ENCODE results near the gene UTS2R.

Gene UTS2R

DNA sequence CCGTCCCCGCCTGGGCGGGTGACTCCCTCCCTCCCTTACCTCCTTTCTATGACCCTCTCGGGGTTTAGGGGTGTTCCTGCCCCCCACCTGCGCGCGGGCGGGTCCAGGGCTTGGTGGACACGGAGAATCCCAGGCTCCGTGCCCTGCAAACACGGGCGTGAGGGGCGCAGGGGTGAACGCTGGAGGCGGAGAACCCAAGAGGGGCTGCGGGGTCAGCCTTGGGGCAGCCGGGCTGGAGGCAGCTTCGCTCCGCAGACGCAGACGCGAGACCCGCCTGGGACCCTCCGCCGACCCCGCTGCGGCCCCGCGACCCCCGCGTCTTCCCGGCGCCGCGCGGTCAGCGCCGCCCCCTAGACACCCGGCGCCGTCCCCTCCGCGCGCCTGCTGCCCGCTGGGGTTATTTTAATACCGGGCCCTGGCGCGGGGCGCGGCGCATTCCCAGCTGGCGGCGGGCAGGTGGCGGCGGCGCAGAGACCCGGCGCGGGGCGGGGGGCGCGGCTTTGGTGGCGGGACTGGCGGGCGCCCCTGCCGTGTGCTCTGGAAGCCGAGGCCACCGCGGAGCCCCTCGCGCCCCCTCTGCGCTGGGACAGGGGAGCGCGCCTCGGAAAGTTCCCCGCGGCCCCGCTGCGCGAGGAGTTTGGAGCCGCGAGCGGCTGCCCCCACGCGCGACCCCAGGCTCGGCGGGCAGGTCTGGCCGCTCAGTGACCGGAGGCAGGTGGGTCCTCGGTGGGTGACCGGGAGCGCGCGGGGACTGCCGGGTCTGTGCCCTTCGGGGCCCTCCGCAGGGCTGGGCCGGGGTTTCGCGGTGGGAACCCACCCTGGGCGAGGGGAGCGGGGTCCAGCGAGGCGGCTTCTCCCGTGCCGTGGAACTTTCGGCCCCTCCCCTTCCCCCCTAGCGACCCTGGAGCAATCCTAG lies at the start of gene UTS2R:
TSS of gene UTS2R (plus strand) at position 433 of the 916 bp plus-strand sequence. CDS start 2,560 bp downstream, outside the sequence.
- no peak for TF ChIP-seq POLR2A (IDR thresholded peaks at IDR 0.05; ENCODE audit: low read depth, low read length)
- DNase-seq (ENCODE audit: insufficient read length, low spot score): no peak

DNA sequence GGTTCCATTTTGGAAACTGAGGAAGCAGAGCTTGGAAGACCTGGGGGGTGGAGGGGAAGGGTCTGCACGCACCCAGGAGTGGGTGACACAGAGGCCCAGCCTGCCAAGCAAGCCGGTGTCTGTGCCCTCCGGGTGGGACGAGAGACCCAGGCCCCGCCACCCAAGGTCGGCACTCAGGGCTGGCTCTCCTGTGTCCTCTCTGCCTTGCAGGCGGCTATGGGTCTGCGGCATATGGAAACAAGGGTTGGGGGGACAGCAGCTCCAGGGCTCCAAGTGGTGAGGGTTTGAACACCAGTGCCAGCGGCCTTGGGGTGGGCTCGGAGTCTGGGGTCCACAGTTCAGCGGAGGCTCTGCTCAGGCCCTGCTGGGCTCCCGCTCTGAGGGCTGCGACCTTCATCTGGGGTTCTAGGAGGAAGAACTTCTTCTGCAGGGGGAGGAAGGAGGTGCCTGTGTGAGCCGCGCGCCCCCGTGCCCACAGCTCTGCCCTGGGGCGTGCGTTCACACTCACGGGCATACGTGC lies 49.6 kb upstream of the UTS2R start:
- DNase-seq (ENCODE audit: insufficient read length, low spot score): no peak
- no peak for TF ChIP-seq POLR2A (IDR thresholded peaks at IDR 0.05; ENCODE audit: low read depth, low read length)
- FAIRE-seq: no peak

More for the DNA sequence above, at the start of gene UTS2R:
- no peak for FAIRE-seq

DNA sequence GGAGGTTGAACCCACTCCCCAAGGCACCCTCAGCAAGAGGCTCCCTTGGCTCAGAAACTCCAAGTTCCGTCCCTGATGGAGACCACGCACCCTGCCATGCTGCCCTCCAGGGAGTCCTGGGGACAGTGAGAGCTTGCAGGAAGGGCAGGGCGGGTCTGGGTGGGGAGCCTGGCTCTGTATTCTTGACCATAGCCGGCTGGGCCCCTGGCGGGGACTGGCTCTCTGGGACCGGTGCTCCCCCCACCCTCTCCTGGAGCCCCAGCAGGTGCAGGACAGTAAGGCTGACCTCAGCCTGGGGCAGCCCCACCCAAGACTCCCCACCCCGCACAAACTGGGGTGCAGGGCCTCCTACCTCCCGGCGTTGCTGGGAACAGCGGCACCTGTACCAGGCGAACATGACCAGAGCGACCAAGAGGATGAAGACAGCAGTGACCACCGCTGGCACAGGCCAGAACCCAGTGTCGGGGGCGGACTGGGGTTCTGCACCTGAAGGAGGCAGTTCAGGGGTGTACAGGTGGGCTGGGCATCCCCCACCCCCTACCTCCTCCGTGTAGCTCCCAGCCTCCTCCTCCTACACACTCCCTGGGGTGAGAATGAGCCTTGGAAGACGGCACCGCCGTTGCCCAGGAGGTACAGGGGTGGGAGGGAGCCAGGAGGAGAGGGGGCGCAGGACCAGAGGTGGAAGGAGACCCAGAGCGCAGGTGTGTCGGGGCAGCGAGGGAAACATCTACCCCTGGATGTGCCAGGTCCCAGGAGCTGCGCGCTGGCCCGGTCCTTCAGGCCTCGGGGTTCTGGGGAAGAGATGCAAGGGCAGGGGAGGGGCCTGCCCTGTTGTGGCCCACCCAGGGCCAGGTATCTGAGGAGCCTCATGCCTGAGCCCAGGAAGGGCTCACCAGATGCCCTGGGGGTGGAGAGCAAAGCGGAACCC lies 48.8 kb upstream of the UTS2R start:
- TF ChIP-seq POLR2A (IDR thresholded peaks at IDR 0.05; ENCODE audit: low read depth, low read length): no peak
- DNase-seq (ENCODE audit: insufficient read length, low spot score) (no peak), FAIRE-seq (no peak)

DNA sequence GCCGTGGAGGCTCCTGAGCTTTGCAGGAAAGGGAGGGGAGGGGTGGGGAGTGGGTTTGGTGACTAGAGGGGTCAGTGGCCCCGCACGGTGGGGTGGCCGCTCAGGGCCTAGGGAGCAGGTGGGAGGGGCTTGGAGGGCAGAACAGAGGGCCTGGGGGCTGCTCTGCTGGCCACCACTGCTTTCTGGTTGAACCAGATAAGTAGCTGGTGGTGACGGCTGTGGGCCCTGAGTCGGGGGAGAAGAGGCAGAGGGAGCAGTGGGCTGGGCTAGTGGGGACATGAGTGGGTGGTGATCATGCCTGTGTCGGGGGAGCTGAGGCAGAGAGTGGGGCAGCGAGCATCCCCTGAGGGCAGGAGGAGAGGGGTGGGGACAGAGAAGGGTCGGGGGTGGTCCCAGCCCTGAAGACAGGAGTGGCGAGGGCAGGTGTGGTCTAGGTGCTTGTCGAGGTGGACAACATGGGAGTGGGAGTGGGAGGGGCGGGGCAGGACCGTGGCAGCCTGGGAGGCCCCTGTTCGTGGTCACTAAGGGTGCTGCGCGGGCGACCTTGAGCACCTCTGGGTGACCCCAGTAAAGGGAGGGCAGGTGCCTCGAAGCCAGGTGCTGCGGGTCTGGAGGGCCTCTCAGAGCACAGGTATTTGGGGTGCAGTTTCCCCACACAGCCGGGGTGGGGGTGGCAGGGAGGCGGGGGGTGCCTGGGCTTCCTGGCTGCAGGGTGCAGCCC lies 47.9 kb upstream of the UTS2R start:
- no peak for DNase-seq (ENCODE audit: insufficient read length, low spot score)
- TF ChIP-seq POLR2A (IDR thresholded peaks at IDR 0.05; ENCODE audit: low read depth, low read length): no peak
- FAIRE-seq: no peak

GRCh38 chr17:82324566-82325285 lies 46.8 kb upstream of the UTS2R start:
- FAIRE-seq (no peak), DNase-seq (ENCODE audit: insufficient read length, low spot score) (no peak)
- no peak for TF ChIP-seq POLR2A (IDR thresholded peaks at IDR 0.05; ENCODE audit: low read depth, low read length)

DNA sequence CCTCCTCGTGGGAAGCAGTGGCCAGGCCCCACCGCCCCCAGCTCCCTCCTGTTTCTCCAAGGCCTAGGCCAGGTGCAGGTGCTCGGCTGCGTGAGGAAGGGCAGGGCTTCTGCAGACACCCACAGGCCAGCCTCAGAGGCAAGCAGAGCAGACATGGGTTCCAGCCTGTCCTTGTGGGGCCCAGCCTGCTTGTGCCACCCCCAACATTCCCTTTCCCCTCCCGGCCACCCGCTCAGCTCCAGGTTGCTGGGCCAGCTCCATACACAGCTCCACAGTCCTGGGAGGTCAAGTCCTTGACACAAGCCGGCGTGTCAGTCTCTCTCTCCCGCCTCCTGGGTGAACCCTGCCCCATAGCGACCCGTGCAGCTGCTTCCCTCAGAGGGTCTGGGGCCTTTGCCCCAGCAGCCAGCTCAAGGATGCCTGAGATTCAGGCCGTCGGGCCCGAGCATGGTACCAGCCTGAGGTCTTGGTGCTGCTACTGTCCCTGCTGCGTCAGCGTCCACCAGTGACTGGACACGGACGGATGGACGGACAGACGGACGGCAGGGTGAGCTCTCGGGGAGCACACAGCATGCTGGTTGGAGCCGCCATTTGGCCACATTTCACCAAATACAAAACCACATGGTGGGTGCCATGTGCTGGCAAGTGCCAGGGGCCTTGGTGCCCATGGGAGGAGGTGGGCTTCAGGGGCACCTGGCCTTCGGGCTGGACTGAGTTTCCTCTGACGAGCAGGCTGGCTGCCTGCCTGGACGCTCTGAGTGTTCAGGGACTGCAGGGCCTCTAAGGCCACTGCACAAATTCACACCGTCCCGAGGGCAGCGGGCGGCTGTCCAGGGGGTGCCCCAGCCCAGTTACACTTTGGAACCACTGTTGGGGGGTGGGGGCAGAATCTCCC lies 46.0 kb upstream of the UTS2R start:
- FAIRE-seq (no peak), DNase-seq (ENCODE audit: insufficient read length, low spot score) (no peak)
- no peak for TF ChIP-seq POLR2A (IDR thresholded peaks at IDR 0.05; ENCODE audit: low read depth, low read length)

GRCh38 chr17:82327289-82327688 lies 44.3 kb upstream of the UTS2R start:
- no peak for TF ChIP-seq POLR2A (IDR thresholded peaks at IDR 0.05; ENCODE audit: low read depth, low read length)
- no peak for FAIRE-seq
- DNase-seq (ENCODE audit: insufficient read length, low spot score): no peak

- DNase-seq (ENCODE audit: insufficient read length, low spot score): no peak
- no peak for FAIRE-seq
- TF ChIP-seq POLR2A (IDR thresholded peaks at IDR 0.05; ENCODE audit: low read depth, low read length): no peak
These were observed 43.8 kb upstream of the UTS2R start for GRCh38 chr17:82327757-82328140.

DNA sequence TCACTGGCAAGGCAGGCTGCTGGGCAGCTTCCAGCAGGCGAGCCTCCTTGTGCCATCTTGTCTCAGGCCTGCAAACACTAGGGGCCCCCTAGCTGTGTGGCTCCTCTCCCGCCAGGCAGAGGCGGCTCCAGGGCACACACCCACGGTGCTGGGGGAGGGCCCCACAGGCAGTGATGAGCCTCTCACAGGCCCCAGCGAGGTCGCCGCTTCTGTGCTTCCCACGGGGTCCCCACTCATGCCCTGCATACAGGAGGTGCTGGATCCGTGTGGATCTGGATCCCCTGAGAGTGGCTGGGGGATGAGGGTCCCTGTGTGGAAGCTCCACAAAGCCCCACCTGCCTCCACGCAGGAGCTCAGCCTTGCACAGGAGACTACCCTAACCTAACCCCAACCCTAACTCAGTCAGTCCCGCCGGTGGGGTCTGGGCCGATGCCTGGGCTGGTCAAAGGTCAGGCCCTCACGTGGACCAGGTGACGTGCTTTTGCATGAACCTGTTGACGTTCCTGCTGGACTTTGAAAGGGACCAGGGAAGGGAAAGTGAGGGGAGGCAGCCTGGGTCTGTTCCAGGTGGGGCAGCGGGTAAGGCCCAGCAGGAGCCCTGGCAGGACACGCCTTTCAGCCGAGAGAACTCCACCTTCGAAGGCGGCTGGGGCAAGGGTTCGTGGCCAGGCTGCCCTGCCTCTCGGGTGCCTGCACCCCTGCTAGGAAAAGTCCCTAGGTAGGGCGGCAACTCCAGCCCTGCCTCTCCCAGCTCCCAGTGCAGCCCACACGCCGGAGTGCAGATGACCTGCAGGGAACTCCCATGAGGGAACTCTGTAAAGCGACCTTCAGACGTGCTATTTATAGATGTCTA lies 43.2 kb upstream of the UTS2R start:
- no peak for FAIRE-seq
- DNase-seq (ENCODE audit: insufficient read length, low spot score): no peak
- no peak for TF ChIP-seq POLR2A (IDR thresholded peaks at IDR 0.05; ENCODE audit: low read depth, low read length)

DNA sequence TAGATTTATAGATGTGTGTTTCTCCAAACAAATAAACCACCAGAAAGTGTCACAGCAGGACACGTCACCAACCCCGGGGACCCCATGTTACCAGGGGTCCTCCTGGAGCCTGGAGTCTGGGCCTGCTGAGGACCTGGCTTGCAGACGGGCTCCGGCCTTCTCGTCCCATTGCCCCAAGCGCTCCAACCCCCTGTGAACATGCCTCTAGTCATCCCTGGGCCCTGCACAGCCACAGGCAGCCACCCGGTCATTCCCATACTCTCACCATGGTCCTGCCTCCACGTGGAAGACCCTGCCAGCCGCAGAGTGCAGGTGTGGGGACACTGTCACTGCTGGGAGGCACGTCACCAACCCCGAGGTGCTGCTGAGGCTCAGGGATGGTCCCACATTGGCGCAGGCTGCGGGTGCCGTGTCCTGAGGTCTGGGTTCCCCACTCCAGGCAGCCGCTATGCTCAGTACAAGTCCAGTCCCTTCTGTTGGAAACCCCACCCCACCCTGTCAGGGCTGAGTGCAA lies 42.5 kb upstream of the UTS2R start:
- FAIRE-seq (no peak), DNase-seq (ENCODE audit: insufficient read length, low spot score) (no peak)
- TF ChIP-seq POLR2A (IDR thresholded peaks at IDR 0.05; ENCODE audit: low read depth, low read length): no peak
